GM12873 (cell line): ENCODE data around the gene ABCA9.

Experiments
- CTCF ChIP-seq: IDR thresholded peaks from 2 replicates; pipeline ENCODE4 v1.5.1; 2012; ENCODE audit warnings: low read depth, mild to moderate bottlenecking, moderate library complexity, low read length, control low read depth; ENCODE audit not compliant: insufficient read depth; ENCODE audit errors: missing control alignments

ABCA9 gene

DNA sequence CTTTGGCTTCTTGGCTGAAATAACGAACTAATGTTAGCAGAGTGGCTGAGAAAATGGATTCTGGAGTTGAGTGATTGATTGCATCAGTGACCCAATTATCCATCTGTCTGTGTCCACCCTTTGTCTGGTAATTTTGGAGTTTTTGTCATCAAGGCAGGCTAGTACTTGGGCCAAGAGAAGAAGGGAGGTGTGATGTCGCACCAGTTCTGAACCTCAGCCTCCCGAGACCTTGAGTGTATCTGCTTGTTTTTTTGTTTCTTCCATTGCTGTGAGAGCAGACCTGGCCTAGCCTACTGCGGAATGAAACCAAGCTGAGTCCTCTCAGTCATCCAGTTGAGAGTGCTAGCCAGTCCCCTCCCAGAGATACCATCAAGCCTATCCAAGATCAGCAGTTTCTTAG, 110.0 kb downstream of the ABCA9 start:
- TF ChIP-seq CTCF: no peak

- no peak for TF ChIP-seq CTCF
Measured at GRCh38 chr17:68944435-68945035, 116.2 kb downstream of the ABCA9 start.

DNA sequence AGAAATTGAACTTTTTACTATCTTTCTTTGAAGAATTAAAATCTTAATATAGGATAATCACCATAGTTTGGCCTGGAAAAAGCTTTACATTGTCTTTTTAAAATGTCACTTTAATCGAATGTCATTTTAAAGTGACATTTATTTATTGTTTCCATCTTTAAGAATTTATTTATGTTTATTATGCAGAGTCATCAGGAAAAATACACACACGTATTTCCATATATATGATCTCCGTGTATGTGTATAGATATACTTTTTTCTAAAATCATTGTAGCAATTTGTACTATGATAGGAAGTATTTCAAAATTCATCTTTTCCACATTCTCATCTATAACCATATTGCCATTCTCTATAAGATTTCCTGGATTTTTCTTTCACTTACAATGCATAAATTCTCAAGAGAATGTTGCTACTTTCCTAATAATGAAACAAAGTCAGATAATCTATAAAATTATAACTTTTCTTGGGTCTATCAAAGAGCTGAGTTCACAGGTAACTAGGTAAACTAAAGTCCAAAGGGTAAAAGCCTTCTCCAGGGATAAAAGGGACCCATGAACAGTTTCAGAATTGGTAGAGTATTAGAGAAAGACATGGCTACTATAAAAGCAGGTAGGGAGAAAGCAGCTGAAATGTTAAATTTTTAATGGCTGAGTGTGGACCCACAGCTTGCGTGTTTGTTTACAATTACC, 117.5 kb downstream of the ABCA9 start:
- TF ChIP-seq CTCF: no peak

GRCh38 chr17:68942389-68942788, 118.3 kb downstream of the ABCA9 start:
- TF ChIP-seq CTCF: no peak

DNA sequence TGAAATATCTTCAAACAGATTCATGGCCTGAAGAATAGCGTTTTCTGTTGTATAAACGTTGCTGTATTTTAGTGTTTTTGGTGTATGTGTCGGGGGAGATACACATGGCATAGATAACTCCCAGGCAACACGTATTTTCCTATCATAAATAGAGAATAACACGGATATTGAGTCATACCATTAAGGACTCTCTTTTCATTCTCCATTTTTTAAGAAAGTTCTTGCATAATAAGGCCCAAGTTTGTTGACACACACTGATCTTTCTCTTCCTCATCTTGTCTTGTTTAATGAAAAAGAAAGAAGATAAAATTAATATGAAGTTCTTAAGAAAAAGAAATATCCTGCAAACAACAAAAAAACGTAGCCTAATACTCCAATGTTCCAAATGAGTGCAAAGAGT, 119.0 kb downstream of the ABCA9 start:
- TF ChIP-seq CTCF: no peak

- TF ChIP-seq CTCF: no peak
Measured at GRCh38 chr17:68939195-68939594, 121.5 kb downstream of the ABCA9 start.

DNA sequence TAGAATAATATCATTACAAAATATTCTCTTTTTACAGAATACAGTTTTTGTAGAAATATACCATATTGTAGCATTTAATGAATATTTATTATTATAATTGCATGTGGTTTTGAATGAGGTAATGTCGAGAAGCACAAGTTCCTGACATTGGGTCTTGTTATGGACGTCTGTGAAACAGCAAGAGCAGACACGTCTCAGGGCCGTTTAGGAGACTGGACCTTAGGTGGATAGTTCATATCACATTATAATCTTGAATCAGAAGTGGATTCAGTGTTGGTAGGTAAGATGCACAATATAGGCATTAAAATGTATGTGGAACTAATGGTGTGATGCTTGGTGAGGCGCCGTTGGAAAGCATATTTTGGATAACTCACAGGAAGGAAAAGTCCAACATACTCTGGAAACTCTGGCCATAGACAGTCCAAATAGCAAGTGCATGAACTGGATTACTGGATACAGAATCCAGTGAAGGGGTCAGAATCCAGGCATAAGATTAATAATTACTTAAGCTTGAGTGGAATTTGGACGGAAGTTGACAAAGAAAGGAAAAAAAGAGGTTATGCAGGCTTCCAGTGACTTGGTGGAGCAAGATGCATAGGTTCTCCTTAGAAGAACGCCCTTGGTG, 122.7 kb downstream of the ABCA9 start:
- no peak for TF ChIP-seq CTCF
